ENCODE data around the gene ABCB8. TPM values are rescaled to one million over a fixed set of nuclear protein-coding genes. Genes with fewer than 3 reads are reported as not detected.

ABCB8 gene
- total and polyA plus RNA-seq, 3 experiments from 2014 or later: 18.4 to 52.3 (median 49.2) TPM

GRCh38 chr7:150999001-150999400 lies 29.2 kb upstream of the ABCB8 start:
- Histone ChIP-seq H3K27ac (ENCODE audit: low read depth, low read length) (no peak overlapping the region), H3K4me1 (ENCODE audit: insufficient read depth, low read length) (peaks cover 51% of the 10 kb centered on the region), H3K27me3 (ENCODE audit: insufficient read depth, low read length, poor library complexity, severe bottlenecking) (no peaks in the 10 kb centered on the region), H3K9me3 (ENCODE audit: low read length) (no peaks in the 10 kb centered on the region), H3K4me3 (ENCODE audit: low read length) (no peak overlapping the region), H3K36me3 (ENCODE audit: insufficient read depth, low read length) (no peaks in the 10 kb centered on the region)
- Mint-ChIP-seq H3K27ac (peak overlapping the region in 1 of 8 donors; percentile 41), H3K27me3 (peaks cover 4 to 5% of the 10 kb centered on the region in 2 donors), H3K9me3 (peaks cover 0 to 4% (median 0%) of the 10 kb centered on the region in 5 donors), H3K4me3 (no peak overlapping the region), H3K36me3 (no peaks in the 10 kb centered on the region), H3K4me1 (peaks cover 24 to 34% (median 29%) of the 10 kb centered on the region in 3 donors)
- POLR2A ChIA-PET: interaction anchor here (1.5 kb wide), 1 partner anchor 11 kb away, joined by 4 read pairs; no protein-coding TSS in a partner anchor
- CTCF ChIA-PET: interaction anchor here (2.0 kb wide), 1 partner anchor 10 kb away, joined by 10 read pairs; no protein-coding TSS in a partner anchor
- DNase-seq: no peak

- Histone ChIP-seq H3K9me3 (ENCODE audit: low read length) (no peaks in the 10 kb centered on the region), H3K4me3 (ENCODE audit: low read length) (no peak overlapping the region), H3K36me3 (ENCODE audit: insufficient read depth, low read length) (no peaks in the 10 kb centered on the region), H3K27me3 (ENCODE audit: insufficient read depth, low read length, poor library complexity, severe bottlenecking) (no peaks in the 10 kb centered on the region), H3K4me1 (ENCODE audit: insufficient read depth, low read length) (peaks cover 45% of the 10 kb centered on the region), H3K27ac (ENCODE audit: low read depth, low read length) (no peak overlapping the region)
- Mint-ChIP-seq H3K4me1 (peaks cover 21 to 30% (median 25%) of the 10 kb centered on the region in 3 donors), H3K36me3 (no peaks in the 10 kb centered on the region), H3K9me3 (peaks cover 0 to 4% (median 0%) of the 10 kb centered on the region in 5 donors), H3K4me3 (no peak overlapping the region), H3K27me3 (peaks cover 5 to 6% of the 10 kb centered on the region in 2 donors), H3K27ac (peak overlapping the region in 4 of 8 donors; percentile 12 to 83 (median 42))
- peak in 1 of 5 donors; percentile 45 for DNase-seq
- ChIA-PET POLR2A (interaction anchor here (1.5 kb wide), 1 partner anchor 10 kb away, joined by 4 read pairs; no protein-coding TSS in a partner anchor), CTCF (interaction anchor here (2.0 kb wide), 1 partner anchor 9 kb away, joined by 10 read pairs; no protein-coding TSS in a partner anchor)
Observed at GRCh38 chr7:150999497-151000230, 28.6 kb upstream of the ABCB8 start.

DNA sequence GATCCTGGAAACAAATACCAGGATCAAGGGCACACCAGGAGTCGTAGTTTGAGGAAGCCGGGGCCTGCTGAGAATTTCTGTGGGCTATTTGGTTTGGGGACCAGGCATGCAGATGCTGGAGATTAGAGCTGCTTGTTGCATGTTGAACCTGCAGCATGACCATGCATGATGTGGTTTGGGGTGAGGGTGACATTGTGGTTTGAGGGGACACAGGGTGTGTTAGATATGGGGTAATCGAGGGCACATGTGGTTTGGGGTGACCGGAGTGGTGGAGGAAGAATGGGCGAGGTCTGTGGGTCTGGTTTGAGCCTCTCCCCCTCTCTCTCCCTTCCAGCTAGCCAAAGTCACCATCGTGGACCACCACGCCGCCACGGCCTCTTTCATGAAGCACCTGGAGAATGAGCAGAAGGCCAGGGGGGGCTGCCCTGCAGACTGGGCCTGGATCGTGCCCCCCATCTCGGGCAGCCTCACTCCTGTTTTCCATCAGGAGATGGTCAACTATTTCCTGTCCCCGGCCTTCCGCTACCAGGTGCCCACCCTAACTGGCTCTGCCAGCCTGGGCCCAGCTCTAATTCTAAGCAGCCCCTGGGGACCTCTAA lies 27.3 kb upstream of the ABCB8 start:
- ChIA-PET POLR2A (no interaction called here), CTCF (interaction anchor here (2.5 kb wide), 1 partner anchor 16 kb away, joined by 8 read pairs; no protein-coding TSS in a partner anchor)
- Histone ChIP-seq H3K9me3 (ENCODE audit: low read length) (no peaks in the 10 kb centered on the region), H3K27me3 (ENCODE audit: insufficient read depth, low read length, poor library complexity, severe bottlenecking) (no peaks in the 10 kb centered on the region), H3K27ac (ENCODE audit: low read depth, low read length) (no peak overlapping the region), H3K4me3 (ENCODE audit: low read length) (no peak overlapping the region), H3K36me3 (ENCODE audit: insufficient read depth, low read length) (no peaks in the 10 kb centered on the region), H3K4me1 (ENCODE audit: insufficient read depth, low read length) (peaks cover 38% of the 10 kb centered on the region)
- Mint-ChIP-seq H3K9me3 (peaks cover 0 to 4% (median 0%) of the 10 kb centered on the region in 5 donors), H3K4me3 (no peak overlapping the region), H3K4me1 (peaks cover 21 to 33% (median 28%) of the 10 kb centered on the region in 3 donors), H3K36me3 (no peaks in the 10 kb centered on the region), H3K27ac (no peak overlapping the region), H3K27me3 (peaks cover 5 to 6% of the 10 kb centered on the region in 2 donors)
- DNase-seq: no peak

- Histone ChIP-seq H3K4me3 (ENCODE audit: low read length) (no peak overlapping the region), H3K27ac (ENCODE audit: low read depth, low read length) (no peak overlapping the region), H3K9me3 (ENCODE audit: low read length) (no peaks in the 10 kb centered on the region), H3K4me1 (ENCODE audit: insufficient read depth, low read length) (peaks cover 36% of the 10 kb centered on the region), H3K36me3 (ENCODE audit: insufficient read depth, low read length) (no peaks in the 10 kb centered on the region), H3K27me3 (ENCODE audit: insufficient read depth, low read length, poor library complexity, severe bottlenecking) (no peaks in the 10 kb centered on the region)
- CTCF ChIA-PET: interaction anchor here (2.5 kb wide), 1 partner anchor 16 kb away, joined by 8 read pairs; no protein-coding TSS in a partner anchor
- POLR2A ChIA-PET: no interaction called here
- Mint-ChIP-seq H3K27me3 (peaks cover 5 to 6% of the 10 kb centered on the region in 2 donors), H3K4me1 (peaks cover 22 to 36% (median 32%) of the 10 kb centered on the region in 3 donors), H3K4me3 (no peak overlapping the region), H3K27ac (no peak overlapping the region), H3K9me3 (peaks cover 0 to 4% (median 0%) of the 10 kb centered on the region in 5 donors), H3K36me3 (no peaks in the 10 kb centered on the region)
- no peak for DNase-seq
Observed at GRCh38 chr7:151001546-151001945, 26.7 kb upstream of the ABCB8 start.

DNA sequence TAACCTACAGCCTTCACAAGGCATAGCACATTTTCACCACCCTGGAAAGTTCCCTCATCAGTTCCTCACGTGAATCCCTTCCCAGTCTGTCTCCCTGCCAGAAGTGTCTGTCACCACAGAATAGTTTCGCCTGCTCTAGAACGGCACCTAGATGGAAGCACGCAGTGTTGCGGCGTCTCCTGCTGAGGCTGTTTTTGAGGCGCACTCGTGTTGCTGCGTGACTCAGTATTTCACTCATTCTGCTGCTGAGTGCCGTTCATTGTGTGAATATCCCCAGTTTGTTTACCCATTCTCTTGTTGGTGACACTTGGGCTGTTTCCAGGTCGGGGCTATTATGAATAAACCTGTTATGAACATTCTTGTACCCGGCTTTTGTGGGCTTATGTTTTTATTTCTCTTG lies 24.7 kb upstream of the ABCB8 start:
- H3K9me3 Mint-ChIP-seq: peaks cover 0 to 4% (median 0%) of the 10 kb centered on the region in 5 donors
- H3K4me3 Mint-ChIP-seq: no peak overlapping the region
- no peak overlapping the region for H3K27ac Mint-ChIP-seq

GRCh38 chr7:151005566-151005965 lies 22.7 kb upstream of the ABCB8 start:
- Histone ChIP-seq H3K27ac (ENCODE audit: low read depth, low read length) (no peak overlapping the region), H3K27me3 (ENCODE audit: insufficient read depth, low read length, poor library complexity, severe bottlenecking) (no peaks in the 10 kb centered on the region), H3K4me3 (ENCODE audit: low read length) (no peak overlapping the region), H3K36me3 (ENCODE audit: insufficient read depth, low read length) (no peaks in the 10 kb centered on the region), H3K9me3 (ENCODE audit: low read length) (no peaks in the 10 kb centered on the region), H3K4me1 (ENCODE audit: insufficient read depth, low read length) (peaks cover 38% of the 10 kb centered on the region)
- Mint-ChIP-seq H3K27me3 (peaks cover 0 to 5% of the 10 kb centered on the region in 2 donors), H3K36me3 (no peaks in the 10 kb centered on the region), H3K4me1 (peaks cover 29 to 38% (median 37%) of the 10 kb centered on the region in 3 donors), H3K27ac (peak overlapping the region in 3 of 8 donors; percentile 23 to 36 (median 27)), H3K9me3 (no peaks in the 10 kb centered on the region), H3K4me3 (no peak overlapping the region)
- no peak for DNase-seq
- CTCF ChIA-PET: interaction anchor here (1.6 to 3.3 kb wide), 4 partner anchors 9 to 43 kb away, joined by 7 to 12 read pairs (median 9); no protein-coding TSS in a partner anchor
- POLR2A ChIA-PET: no interaction called here

More for the DNA sequence above, 24.7 kb upstream of the ABCB8 start:
- no peak for DNase-seq
- H3K27ac ChIP-seq (ENCODE audit: low read depth, low read length): no peak overlapping the region
- H3K36me3 ChIP-seq (ENCODE audit: insufficient read depth, low read length): no peaks in the 10 kb centered on the region
- CTCF ChIA-PET: no interaction called here
- H3K27me3 Mint-ChIP-seq: peaks cover 0 to 5% of the 10 kb centered on the region in 2 donors
- no peaks in the 10 kb centered on the region for H3K27me3 ChIP-seq (ENCODE audit: insufficient read depth, low read length, poor library complexity, severe bottlenecking)
- no peaks in the 10 kb centered on the region for H3K36me3 Mint-ChIP-seq
- peaks cover 36% of the 10 kb centered on the region for H3K4me1 ChIP-seq (ENCODE audit: insufficient read depth, low read length)
- H3K9me3 ChIP-seq (ENCODE audit: low read length): no peaks in the 10 kb centered on the region
- POLR2A ChIA-PET: no interaction called here
- H3K4me3 ChIP-seq (ENCODE audit: low read length): no peak overlapping the region
- H3K4me1 Mint-ChIP-seq: peaks cover 27 to 38% (median 35%) of the 10 kb centered on the region in 3 donors

DNA sequence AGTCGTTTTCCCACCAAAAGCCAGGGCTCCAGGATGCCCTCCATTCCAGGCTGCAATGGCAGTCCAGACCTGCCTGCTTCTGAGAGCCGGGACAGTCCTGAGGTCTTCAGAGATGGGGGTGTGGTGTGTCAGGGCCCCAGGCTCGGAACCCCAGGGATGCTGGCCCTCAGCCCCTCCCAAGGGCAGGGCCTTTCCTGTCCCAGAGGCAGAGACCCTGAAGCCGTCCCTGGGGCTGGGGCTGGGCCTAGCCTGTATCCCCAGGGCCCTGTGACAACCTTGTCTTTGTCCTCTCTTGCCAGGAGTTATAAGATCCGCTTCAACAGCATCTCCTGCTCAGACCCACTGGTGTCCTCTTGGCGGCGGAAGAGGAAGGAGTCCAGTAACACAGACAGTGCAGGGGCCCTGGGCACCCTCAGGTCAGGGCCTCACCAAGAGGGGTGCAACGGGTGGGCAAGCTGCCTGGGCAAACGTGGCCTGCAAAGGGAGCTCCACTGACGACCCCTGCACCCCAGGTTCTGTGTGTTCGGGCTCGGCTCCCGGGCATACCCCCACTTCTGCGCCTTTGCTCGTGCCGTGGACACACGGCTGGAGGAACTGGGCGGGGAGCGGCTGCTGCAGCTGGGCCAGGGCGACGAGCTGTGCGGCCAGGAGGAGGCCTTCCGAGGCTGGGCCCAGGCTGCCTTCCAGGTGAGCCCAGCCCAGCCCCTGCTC lies 21.5 kb upstream of the ABCB8 start:
- Mint-ChIP-seq H3K27ac (peak overlapping the region in 2 of 8 donors; percentile 61 to 83), H3K27me3 (peaks cover 0 to 4% of the 10 kb centered on the region in 2 donors), H3K9me3 (no peaks in the 10 kb centered on the region), H3K36me3 (no peaks in the 10 kb centered on the region), H3K4me3 (no peak overlapping the region), H3K4me1 (peaks cover 35 to 47% (median 42%) of the 10 kb centered on the region in 3 donors)
- H3K9me3 ChIP-seq (ENCODE audit: low read length): no peaks in the 10 kb centered on the region
- POLR2A ChIA-PET: interaction anchor here (2.8 kb wide), 1 partner anchor 12 kb away, joined by 17 read pairs; no protein-coding TSS in a partner anchor
- H3K4me3 ChIP-seq (ENCODE audit: low read length): no peak overlapping the region
- H3K36me3 ChIP-seq (ENCODE audit: insufficient read depth, low read length): no peaks in the 10 kb centered on the region
- no peak overlapping the region for H3K27ac ChIP-seq (ENCODE audit: low read depth, low read length)
- CTCF ChIA-PET: interaction anchor here (1.0 to 4.9 kb wide), 8 partner anchors 8 to 44 kb away, joined by 3 to 44 read pairs (median 12); no protein-coding TSS in a partner anchor
- no peak for DNase-seq
- H3K4me1 ChIP-seq (ENCODE audit: insufficient read depth, low read length): peaks cover 48% of the 10 kb centered on the region
- H3K27me3 ChIP-seq (ENCODE audit: insufficient read depth, low read length, poor library complexity, severe bottlenecking): no peaks in the 10 kb centered on the region

All from CD8-positive, alpha-beta memory T cell (primary cell).